Activated naive CD4-positive, alpha-beta T cell treated with anti-CD3 and anti-CD28 coated beads, Interleukin-2, amount 10 ng/mL, durations not matched to agents 7 days and 5 days (primary cell): ENCODE data around the gene FAT3.

Experiments
- CTCF ChIA-PET: fragments of 350-600 bp; sonication (Branson Sonifier 250); formaldehyde crosslinking; loops from one replicate; lab custom pipeline; 2021; ENCODE audit warnings: antibody characterized with exemption; lab: Charles Lee
- DNase-seq: peaks from one replicate; pipeline ENCODE4 v3.0.0-alpha.2; 2020
- H3K27ac Mint-ChIP-seq: one replicate; pipeline ENCODE4 v1.8.0; 2021; ENCODE audit warnings: mild to moderate bottlenecking, moderate library complexity, mixed read lengths
- H3K27me3 Mint-ChIP-seq: one replicate; pipeline ENCODE4 v1.8.0; 2021; ENCODE audit warnings: mild to moderate bottlenecking, mixed read lengths
- H3K36me3 Mint-ChIP-seq: one replicate; pipeline ENCODE4 v1.8.0; 2021; ENCODE audit warnings: mixed read lengths
- H3K4me1 Mint-ChIP-seq: one replicate; pipeline ENCODE4 v1.8.0; 2021; ENCODE audit warnings: mixed read lengths
- H3K4me3 Mint-ChIP-seq: one replicate; pipeline ENCODE4 v1.8.0; 2021; ENCODE audit warnings: mild to moderate bottlenecking, moderate library complexity, mixed read lengths
- H3K9me3 Mint-ChIP-seq: one replicate; pipeline ENCODE4 v1.8.0; 2021; ENCODE audit warnings: mixed read lengths

The FAT3 gene

DNA sequence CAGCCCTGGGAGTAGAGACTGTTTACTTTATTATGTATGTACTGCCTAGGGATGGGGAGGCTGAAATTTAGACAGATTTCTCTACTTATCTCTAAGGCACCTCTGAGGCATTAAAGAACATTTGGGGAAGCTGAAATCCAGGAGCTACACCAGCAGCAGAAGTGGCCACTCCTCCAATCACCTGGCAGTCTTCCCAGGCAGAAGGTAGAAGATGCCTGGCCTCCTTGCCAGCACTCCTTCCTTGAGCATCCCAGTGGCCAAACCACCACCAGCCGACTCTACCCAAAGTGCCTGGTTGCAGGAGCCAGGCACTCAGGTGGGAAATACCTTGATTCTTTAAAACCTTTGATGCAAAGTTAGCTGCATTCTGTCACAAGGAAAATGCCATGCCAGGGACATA is 1.9 kb upstream of the FAT3 start:
- no peak overlapping the region for H3K27ac Mint-ChIP-seq
- H3K27me3 Mint-ChIP-seq: peaks cover 51% of the 10 kb centered on the region
- no peak for DNase-seq
- H3K36me3 Mint-ChIP-seq: no peaks in the 10 kb centered on the region
- H3K4me1 Mint-ChIP-seq: no peaks in the 10 kb centered on the region
- H3K4me3 Mint-ChIP-seq: no peak overlapping the region
- no peaks in the 10 kb centered on the region for H3K9me3 Mint-ChIP-seq
- CTCF ChIA-PET: no interaction called here

DNA sequence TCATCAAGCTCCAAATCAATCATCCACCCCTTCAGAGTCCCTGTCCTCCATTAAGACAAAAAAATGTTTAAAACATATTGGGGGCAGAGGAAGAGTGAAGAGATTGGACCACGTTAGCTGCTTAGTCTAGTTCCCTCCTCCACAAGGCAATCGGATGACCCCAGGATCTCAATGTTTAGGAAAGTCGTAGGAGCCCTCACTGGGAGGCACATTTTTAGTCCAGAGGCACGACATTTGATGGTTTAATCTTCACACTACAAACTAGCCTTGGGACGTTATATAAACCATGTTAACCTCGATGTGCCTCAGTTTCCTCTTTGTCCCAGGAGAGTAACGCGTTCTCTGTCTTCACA is 588 bp upstream of the FAT3 start:
- no peak for DNase-seq
- Mint-ChIP-seq H3K9me3 (no peaks in the 10 kb centered on the region), H3K27ac (no peak overlapping the region), H3K4me1 (no peaks in the 10 kb centered on the region), H3K36me3 (no peaks in the 10 kb centered on the region), H3K4me3 (no peak overlapping the region), H3K27me3 (peaks cover 60% of the 10 kb centered on the region)
- CTCF ChIA-PET: no interaction called here

GRCh38 chr11:92225125-92225567 is 528 bp downstream of the FAT3 start:
- Mint-ChIP-seq H3K4me3 (no peak overlapping the region), H3K9me3 (no peaks in the 10 kb centered on the region), H3K4me1 (no peaks in the 10 kb centered on the region), H3K36me3 (no peaks in the 10 kb centered on the region), H3K27ac (no peak overlapping the region), H3K27me3 (peaks cover 60% of the 10 kb centered on the region)
- CTCF ChIA-PET: no interaction called here
- DNase-seq: no peak

- H3K36me3 Mint-ChIP-seq: no peaks in the 10 kb centered on the region
- no peak overlapping the region for H3K4me3 Mint-ChIP-seq
- DNase-seq: no peak
- no peaks in the 10 kb centered on the region for H3K4me1 Mint-ChIP-seq
- CTCF ChIA-PET: no interaction called here
- no peak overlapping the region for H3K27ac Mint-ChIP-seq
- H3K27me3 Mint-ChIP-seq: peaks cover 60% of the 10 kb centered on the region
- no peaks in the 10 kb centered on the region for H3K9me3 Mint-ChIP-seq
Observed at GRCh38 chr11:92225568-92226330, 1.1 kb downstream of the FAT3 start.

- Mint-ChIP-seq H3K9me3 (no peaks in the 10 kb centered on the region), H3K4me3 (no peak overlapping the region), H3K27me3 (peaks cover 60% of the 10 kb centered on the region), H3K36me3 (no peaks in the 10 kb centered on the region), H3K4me1 (no peaks in the 10 kb centered on the region), H3K27ac (no peak overlapping the region)
- CTCF ChIA-PET: no interaction called here
- no peak for DNase-seq
Observed at GRCh38 chr11:92226331-92227229, 2.0 kb downstream of the FAT3 start.

DNA sequence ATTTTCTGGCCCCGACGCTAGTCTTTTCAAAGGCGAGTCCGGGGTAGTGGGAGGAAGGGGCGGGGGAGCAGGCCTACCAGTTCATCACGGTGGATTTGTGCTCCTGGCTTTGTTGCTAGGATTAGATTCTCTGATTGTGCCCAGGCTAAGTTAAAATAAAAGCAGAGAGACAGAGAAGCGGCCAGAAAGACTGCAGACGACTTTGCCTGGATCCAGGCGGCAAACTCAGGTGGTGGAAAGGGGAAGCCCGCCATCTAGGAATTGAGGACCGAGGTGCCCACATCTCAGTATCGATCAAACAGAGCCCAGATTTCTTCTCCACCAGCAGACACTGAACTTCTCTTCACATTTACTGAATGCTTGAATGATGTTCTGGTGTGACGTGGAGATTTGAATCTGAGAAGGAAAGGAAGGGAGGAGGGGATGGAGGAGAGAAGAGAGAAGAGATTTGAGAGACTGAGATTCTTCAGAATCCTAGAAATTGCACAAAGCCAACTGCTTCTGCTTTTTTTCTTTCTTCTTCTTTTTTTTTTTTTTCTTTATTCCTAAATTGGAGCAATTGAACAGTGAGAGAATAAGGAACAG is 2.7 kb downstream of the FAT3 start:
- no peak for DNase-seq
- no peaks in the 10 kb centered on the region for H3K9me3 Mint-ChIP-seq
- H3K27me3 Mint-ChIP-seq: peaks cover 60% of the 10 kb centered on the region
- H3K4me1 Mint-ChIP-seq: no peaks in the 10 kb centered on the region
- no peaks in the 10 kb centered on the region for H3K36me3 Mint-ChIP-seq
- no peak overlapping the region for H3K27ac Mint-ChIP-seq
- CTCF ChIA-PET: no interaction called here
- no peak overlapping the region for H3K4me3 Mint-ChIP-seq

- CTCF ChIA-PET: no interaction called here
- no peaks in the 10 kb centered on the region for H3K4me1 Mint-ChIP-seq
Observed at GRCh38 chr11:92227959-92228935, 3.6 kb downstream of the FAT3 start.

DNA sequence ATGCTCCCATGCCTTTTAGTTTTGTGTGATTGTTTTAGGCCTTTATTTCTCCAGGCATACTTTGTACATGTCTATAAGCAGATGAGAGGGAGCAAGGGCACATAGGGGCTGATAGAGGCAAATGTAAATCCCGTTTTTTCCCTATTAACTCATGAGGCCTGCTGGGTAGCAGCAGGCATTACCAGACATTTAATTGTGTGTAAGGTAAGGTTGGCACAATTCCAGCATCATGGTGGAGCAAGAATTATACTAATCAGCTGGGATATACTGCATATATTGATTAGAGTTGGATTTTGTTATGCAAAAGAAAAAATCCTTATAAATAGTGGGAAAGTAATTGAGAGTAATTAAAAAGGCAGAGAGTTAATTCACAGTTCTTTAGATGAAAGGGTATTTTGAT is 12.2 kb downstream of the FAT3 start:
- no peak for DNase-seq
- H3K36me3 Mint-ChIP-seq: no peaks in the 10 kb centered on the region
- no peak overlapping the region for H3K27ac Mint-ChIP-seq
- H3K4me3 Mint-ChIP-seq: no peak overlapping the region
- no peaks in the 10 kb centered on the region for H3K27me3 Mint-ChIP-seq
- H3K9me3 Mint-ChIP-seq: no peaks in the 10 kb centered on the region
- no peaks in the 10 kb centered on the region for H3K4me1 Mint-ChIP-seq
- CTCF ChIA-PET: no interaction called here

More at GRCh38 chr11:92227959-92228935, 3.6 kb downstream of the FAT3 start:
- Mint-ChIP-seq H3K27me3 (peaks cover 54% of the 10 kb centered on the region), H3K9me3 (no peaks in the 10 kb centered on the region), H3K36me3 (no peaks in the 10 kb centered on the region), H3K27ac (no peak overlapping the region), H3K4me3 (no peak overlapping the region)
- no peak for DNase-seq

DNA sequence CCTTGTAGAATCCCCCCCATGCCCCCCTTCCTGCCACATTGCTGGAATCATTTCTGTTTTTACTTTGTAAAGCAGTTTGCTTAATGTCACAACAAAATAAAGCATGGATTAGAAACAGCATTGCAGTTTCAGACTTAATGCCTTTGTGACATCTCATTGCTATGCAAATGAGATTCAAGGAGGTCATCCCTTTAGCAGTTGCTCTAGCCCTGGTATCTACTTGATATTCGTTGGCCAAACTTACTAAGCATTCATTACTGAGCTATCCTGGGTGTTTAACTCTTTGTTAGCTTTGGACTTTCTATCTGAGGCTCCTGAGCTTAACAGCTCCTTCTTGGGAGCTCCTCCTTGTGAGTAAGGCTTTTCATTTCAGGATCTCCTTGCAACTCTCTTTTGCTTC is 16.3 kb downstream of the FAT3 start:
- H3K9me3 Mint-ChIP-seq: no peaks in the 10 kb centered on the region
- no peak overlapping the region for H3K27ac Mint-ChIP-seq
- H3K36me3 Mint-ChIP-seq: no peaks in the 10 kb centered on the region
- no peaks in the 10 kb centered on the region for H3K4me1 Mint-ChIP-seq
- CTCF ChIA-PET: no interaction called here
- no peak for DNase-seq
- H3K27me3 Mint-ChIP-seq: no peaks in the 10 kb centered on the region
- H3K4me3 Mint-ChIP-seq: no peak overlapping the region

DNA sequence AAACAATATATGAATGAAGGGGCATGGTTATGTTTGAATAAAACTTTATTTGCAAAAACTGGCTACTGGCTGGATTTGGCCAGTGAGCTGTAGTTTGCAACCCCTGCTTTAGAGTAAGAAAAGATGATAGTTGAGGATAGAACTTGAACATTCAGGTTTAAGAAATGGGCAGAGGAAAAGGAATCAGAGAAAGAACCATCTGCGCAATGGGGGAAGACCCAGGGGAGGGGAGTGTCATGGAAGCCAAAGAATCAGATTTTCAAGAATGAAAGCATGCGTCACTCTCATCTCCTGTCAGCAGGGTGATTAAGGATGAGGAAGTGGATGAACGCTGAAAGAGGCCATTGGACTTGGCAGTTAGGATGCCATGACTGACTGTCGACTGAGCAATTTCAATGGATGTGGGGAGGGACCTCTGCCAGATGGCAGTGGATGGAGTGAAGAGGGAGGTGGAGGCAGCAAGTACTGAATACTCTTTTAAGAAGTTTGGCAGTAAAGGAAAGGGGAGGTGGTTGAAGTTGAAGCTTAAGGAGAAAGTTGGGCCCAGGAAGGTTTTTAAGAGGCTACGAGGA is 21.2 kb downstream of the FAT3 start:
- no peak overlapping the region for H3K4me3 Mint-ChIP-seq
- H3K27ac Mint-ChIP-seq: no peak overlapping the region
- no peaks in the 10 kb centered on the region for H3K9me3 Mint-ChIP-seq
- no peak for DNase-seq
- no peaks in the 10 kb centered on the region for H3K4me1 Mint-ChIP-seq
- H3K27me3 Mint-ChIP-seq: no peaks in the 10 kb centered on the region
- CTCF ChIA-PET: no interaction called here
- H3K36me3 Mint-ChIP-seq: no peaks in the 10 kb centered on the region

DNA sequence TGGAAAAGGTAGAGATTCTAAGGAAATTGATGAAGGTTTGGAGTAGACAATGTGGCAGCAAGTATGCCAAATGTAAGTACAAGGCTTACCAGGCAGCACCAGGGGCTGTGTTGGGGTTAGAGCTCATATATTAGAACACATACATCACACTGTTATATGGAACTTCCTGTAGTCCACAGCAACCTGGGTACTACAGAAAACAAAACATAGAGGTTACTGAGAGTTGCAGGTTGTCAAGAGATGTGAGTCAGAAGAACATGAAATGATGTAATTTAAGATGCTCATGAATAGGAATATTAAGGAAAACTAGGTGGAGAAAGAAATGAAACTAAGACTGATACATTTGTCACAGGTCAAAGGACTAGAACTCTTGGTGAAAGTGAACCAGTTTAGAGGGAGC is 22.0 kb downstream of the FAT3 start:
- H3K36me3 Mint-ChIP-seq: no peaks in the 10 kb centered on the region

GRCh38 chr11:92249156-92249753 is 24.6 kb downstream of the FAT3 start:
- no peaks in the 10 kb centered on the region for H3K36me3 Mint-ChIP-seq
- H3K9me3 Mint-ChIP-seq: no peaks in the 10 kb centered on the region
- no peak overlapping the region for H3K4me3 Mint-ChIP-seq
- DNase-seq: no peak
- CTCF ChIA-PET: no interaction called here
- no peak overlapping the region for H3K27ac Mint-ChIP-seq
- no peaks in the 10 kb centered on the region for H3K4me1 Mint-ChIP-seq
- no peaks in the 10 kb centered on the region for H3K27me3 Mint-ChIP-seq

More for the DNA sequence above, 22.0 kb downstream of the FAT3 start:
- H3K9me3 Mint-ChIP-seq: no peaks in the 10 kb centered on the region
- no peak overlapping the region for H3K27ac Mint-ChIP-seq
- DNase-seq: no peak
- CTCF ChIA-PET: no interaction called here
- no peaks in the 10 kb centered on the region for H3K27me3 Mint-ChIP-seq
- no peaks in the 10 kb centered on the region for H3K4me1 Mint-ChIP-seq
- H3K4me3 Mint-ChIP-seq: no peak overlapping the region

DNA sequence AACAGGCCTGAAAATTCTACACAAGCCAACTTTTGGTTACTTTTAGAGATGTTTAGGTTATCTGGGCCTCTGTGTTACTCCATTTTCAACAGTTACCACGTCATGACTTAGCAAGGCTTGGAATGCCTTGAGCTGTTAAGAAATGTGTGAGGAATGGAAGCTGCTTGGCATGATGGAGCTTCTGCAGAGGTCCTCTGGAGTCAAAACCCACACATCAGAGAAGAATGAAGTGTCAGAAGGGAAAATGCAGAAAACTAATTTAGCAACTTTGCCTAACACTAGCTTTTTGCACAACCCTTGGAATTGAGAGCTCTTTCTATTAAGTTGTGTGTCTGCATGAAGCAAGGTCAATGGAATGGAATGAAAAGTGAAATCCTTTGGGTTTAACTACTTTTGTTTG is 27.4 kb downstream of the FAT3 start:
- Mint-ChIP-seq H3K4me3 (no peak overlapping the region), H3K27me3 (no peaks in the 10 kb centered on the region), H3K9me3 (no peaks in the 10 kb centered on the region), H3K27ac (no peak overlapping the region), H3K4me1 (no peaks in the 10 kb centered on the region), H3K36me3 (no peaks in the 10 kb centered on the region)
- no peak for DNase-seq
- CTCF ChIA-PET: no interaction called here
